Neuronal stem cell (in vitro differentiated cells): ENCODE measurements around the gene HSDL1.
A peak's percentile ranks its signal among the peaks of the same experiment; 100 is the strongest.

Source experiments
- DNase-seq: peaks from one replicate; pipeline ENCODE4 v3.0.0-alpha.2; 2013; ENCODE audit warnings: low spot score
- H2AFZ ChIP-seq: one replicate; pipeline ENCODE4 v1.6.1; 2013; ENCODE audit warnings: mild to moderate bottlenecking, low read length, inconsistent platforms
- H2AK5ac ChIP-seq: 2 replicates; pipeline ENCODE4 v1.6.1; 2013; ENCODE audit warnings: low read depth, mild to moderate bottlenecking, inconsistent platforms, low read length, moderate library complexity, mixed read lengths
- H2BK120ac ChIP-seq: 2 replicates; pipeline ENCODE4 v1.6.1; 2013; ENCODE audit warnings: low read depth, mild to moderate bottlenecking, inconsistent platforms, low read length, moderate library complexity, mixed read lengths
- H2BK12ac ChIP-seq: one replicate; pipeline ENCODE4 v1.6.1; 2013; ENCODE audit warnings: low read length, inconsistent platforms
- H2BK15ac ChIP-seq: 2 replicates; pipeline ENCODE4 v1.6.1; 2013; ENCODE audit warnings: mild to moderate bottlenecking, low read length, inconsistent platforms, mixed read lengths
- H2BK5ac ChIP-seq: one replicate; pipeline ENCODE4 v1.6.1; 2013; ENCODE audit warnings: inconsistent platforms, mild to moderate bottlenecking, low read length, moderate library complexity
- H3K14ac ChIP-seq: one replicate; pipeline ENCODE4 v1.6.1; 2013; ENCODE audit warnings: low read length, inconsistent platforms
- H3K18ac ChIP-seq: 2 replicates; pipeline ENCODE4 v1.6.1; 2013; ENCODE audit warnings: low read length, inconsistent platforms
- H3K23ac ChIP-seq: 2 replicates; pipeline ENCODE4 v1.6.1; 2013; ENCODE audit warnings: low read depth, mild to moderate bottlenecking, mixed read lengths, low read length, inconsistent platforms; ENCODE audit not compliant: poor library complexity
- H3K27ac ChIP-seq: replicated peaks from 3 replicates; pipeline ENCODE4 v1.5.1; 2013; ENCODE audit warnings: low read length, inconsistent platforms
- H3K27me3 ChIP-seq, 3 experiments: 2 replicates each; pipeline ENCODE4 v1.6.1; 2013; ENCODE audit warnings: low read length in 3 of 3, mild to moderate bottlenecking in 2 of 3, inconsistent platforms in 1 of 3, low read depth in 1 of 3, mixed read lengths in 1 of 3, moderate library complexity in 1 of 3; ENCODE audit not compliant: control insufficient read depth in 3 of 3, insufficient read depth in 3 of 3
- H3K36me3 ChIP-seq, 2 donors: replicated peaks in 1 of 2; 2 replicates each; pipeline ENCODE4 v1.6.1; 2013; ENCODE audit warnings: low read length in 2 of 2; ENCODE audit not compliant: control insufficient read depth in 2 of 2, insufficient read depth in 2 of 2
- H3K4ac ChIP-seq: 2 replicates; pipeline ENCODE4 v1.6.1; 2013; ENCODE audit warnings: inconsistent platforms, mild to moderate bottlenecking, low read length, moderate library complexity
- H3K4me1 ChIP-seq, 2 donors: 1 replicate in 1 of 2; 2 replicates in 1 of 2; pipeline ENCODE4 v1.6.1; 2013; ENCODE audit warnings: low read length in 2 of 2, low read depth in 1 of 2; ENCODE audit not compliant: control insufficient read depth in 2 of 2, insufficient read depth in 1 of 2
- H3K4me2 ChIP-seq: one replicate; pipeline ENCODE4 v1.6.1; 2013; ENCODE audit warnings: mild to moderate bottlenecking, low read length, inconsistent platforms; ENCODE audit not compliant: insufficient read depth, poor library complexity, severe bottlenecking
- H3K4me3 ChIP-seq, 2 donors: 2 replicates each; pipeline ENCODE4 v1.5.1; 2013; ENCODE audit warnings: low read length in 2 of 2, mild to moderate bottlenecking in 2 of 2, inconsistent platforms in 1 of 2, moderate library complexity in 1 of 2
- H3K79me1 ChIP-seq: one replicate; pipeline ENCODE4 v1.6.1; 2013; ENCODE audit warnings: low read depth, mild to moderate bottlenecking, inconsistent platforms, low read length, moderate library complexity
- H3K9ac ChIP-seq: one replicate; pipeline ENCODE4 v1.6.1; 2013; ENCODE audit warnings: mild to moderate bottlenecking, low read depth, low read length, inconsistent platforms; ENCODE audit not compliant: poor library complexity
- H3K9me3 ChIP-seq, 2 donors: replicated peaks in 1 of 2; 2 replicates each; pipeline versions ENCODE3 to v1.6.1; 2013; ENCODE audit warnings: low read length in 2 of 2, mild to moderate bottlenecking in 2 of 2, inconsistent platforms in 1 of 2, low read depth in 1 of 2, mixed read lengths in 1 of 2, moderate library complexity in 1 of 2; ENCODE audit not compliant: control insufficient read depth in 2 of 2, insufficient read depth in 1 of 2
- H4K8ac ChIP-seq: one replicate; pipeline ENCODE4 v1.6.1; 2013; ENCODE audit warnings: low read depth, mild to moderate bottlenecking, inconsistent platforms, low read length, moderate library complexity
- H4K91ac ChIP-seq: one replicate; pipeline ENCODE4 v1.6.1; 2013; ENCODE audit warnings: low read length, low read depth, mild to moderate bottlenecking, inconsistent platforms; ENCODE audit not compliant: poor library complexity
- WGBS, 2 donors: extraction: QIAGEN DNeasy Blood & Tissue Kit; methylation state at CpG; one replicate each; pipeline ENCODE4 v1.1.7; 2013; ENCODE audit warnings: missing lambda C conversion rate in 2 of 2, mixed read lengths in 1 of 2; ENCODE audit not compliant: insufficient read length in 2 of 2, insufficient replicate concordance in 1 of 2; ENCODE audit errors: extremely low coverage in 2 of 2; 5-methylcytosine and 5-hydroxymethylcytosine counted together

Gene HSDL1

DNA sequence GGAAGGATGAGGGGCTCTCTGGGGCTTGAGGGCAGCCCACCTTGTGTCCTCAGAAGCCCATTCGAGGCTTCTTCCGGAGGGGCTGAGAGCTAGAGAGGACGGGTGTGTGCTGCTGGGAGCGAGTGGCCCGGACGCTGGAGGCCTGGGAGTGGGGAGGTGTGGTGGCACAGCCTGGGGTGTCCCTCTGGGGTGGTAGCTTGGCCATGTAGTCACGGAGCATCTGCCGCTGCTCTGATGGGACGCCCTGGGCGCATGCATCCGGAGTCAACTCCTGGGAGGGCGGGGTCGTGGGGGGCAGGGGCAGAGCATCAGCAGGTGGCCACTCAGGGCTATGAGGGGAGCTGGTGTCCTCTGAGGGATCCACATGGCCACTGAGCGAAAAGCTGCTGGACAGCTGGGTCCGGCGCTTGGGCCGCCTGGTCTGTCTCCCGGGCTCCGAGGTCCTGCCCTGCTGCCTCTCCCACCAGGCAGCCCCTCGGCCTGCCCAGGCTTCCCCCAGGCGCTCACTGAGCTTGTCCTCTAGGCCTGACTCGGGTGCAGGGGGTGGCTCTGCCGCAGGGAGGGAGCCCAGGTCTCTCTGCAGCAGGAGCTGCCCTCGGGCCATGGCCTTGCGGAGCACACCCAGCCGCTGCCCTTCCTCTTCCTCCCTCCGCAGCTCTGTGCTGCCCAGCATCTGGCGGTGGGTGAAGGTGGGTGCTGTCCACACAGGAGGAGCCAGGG is 34.1 kb upstream of the HSDL1 start:
- no peaks in the 10 kb centered on the region for H3K27me3 ChIP-seq
- H2BK120ac ChIP-seq, result no peak overlapping the region
- H2AFZ ChIP-seq, result no peak overlapping the region
- H3K4ac ChIP-seq, result no peak overlapping the region
- no peak overlapping the region for H3K18ac ChIP-seq
- no peak overlapping the region for H3K14ac ChIP-seq
- no peak overlapping the region for H3K4me3 ChIP-seq
- H4K8ac ChIP-seq, result no peak overlapping the region
- no peak overlapping the region for H3K4me2 ChIP-seq
- H3K9ac ChIP-seq, result peak overlapping the region; percentile 21
- no peak overlapping the region for H3K23ac ChIP-seq
- H3K27ac ChIP-seq, result no peak overlapping the region
- H2BK15ac ChIP-seq, result no peak overlapping the region
- H2AK5ac ChIP-seq, result no peak overlapping the region
- no peak for DNase-seq
- H3K9me3 ChIP-seq, result no peaks in the 10 kb centered on the region
- WGBS, 2 donors, result no CpG with 5 or more reads among the region's 28 CpGs
- H3K79me1 ChIP-seq, result peaks cover 6% of the 10 kb centered on the region
- H3K4me1 ChIP-seq, result peaks cover 0 to 15% of the 10 kb centered on the region in 2 donors
- no peak overlapping the region for H4K91ac ChIP-seq
- H3K36me3 ChIP-seq, result peaks cover 42 to 67% of the 10 kb centered on the region in 2 donors
- H2BK12ac ChIP-seq, result no peak overlapping the region
- H2BK5ac ChIP-seq, result no peak overlapping the region

- H3K4ac ChIP-seq, result no peak overlapping the region
- H3K27ac ChIP-seq, result no peak overlapping the region
- no peaks in the 10 kb centered on the region for H3K9me3 ChIP-seq
- no peak overlapping the region for H2BK15ac ChIP-seq
- H4K8ac ChIP-seq, result no peak overlapping the region
- no peak overlapping the region for H2BK120ac ChIP-seq
- no peak overlapping the region for H3K23ac ChIP-seq
- H3K36me3 ChIP-seq, result peaks cover 36 to 59% of the 10 kb centered on the region in 2 donors
- DNase-seq, result no peak
- peaks cover 4% of the 10 kb centered on the region for H3K79me1 ChIP-seq
- no CpG with 5 or more reads among the region's 15 CpGs for WGBS, 2 donors
- H3K18ac ChIP-seq, result no peak overlapping the region
- H3K4me1 ChIP-seq, result peaks cover 0 to 15% of the 10 kb centered on the region in 2 donors
- no peak overlapping the region for H2BK5ac ChIP-seq
- H3K9ac ChIP-seq, result no peak overlapping the region
- H3K4me2 ChIP-seq, result no peak overlapping the region
- H3K4me3 ChIP-seq, result no peak overlapping the region
- no peak overlapping the region for H2AK5ac ChIP-seq
- no peak overlapping the region for H2BK12ac ChIP-seq
- H4K91ac ChIP-seq, result no peak overlapping the region
- no peak overlapping the region for H3K14ac ChIP-seq
- H2AFZ ChIP-seq, result no peak overlapping the region
- H3K27me3 ChIP-seq, result no peaks in the 10 kb centered on the region
Measured at GRCh38 chr16:84178146-84178765, 33.3 kb upstream of the HSDL1 start.

- no peak overlapping the region for H2BK5ac ChIP-seq
- H3K14ac ChIP-seq, result no peak overlapping the region
- peaks cover 30 to 53% of the 10 kb centered on the region in 2 donors for H3K36me3 ChIP-seq
- no peaks in the 10 kb centered on the region for H3K9me3 ChIP-seq
- no peak overlapping the region for H3K27ac ChIP-seq
- H3K23ac ChIP-seq, result no peak overlapping the region
- H2BK12ac ChIP-seq, result no peak overlapping the region
- no peak overlapping the region for H3K4me3 ChIP-seq
- H3K4me2 ChIP-seq, result no peak overlapping the region
- no peak for DNase-seq
- H2BK120ac ChIP-seq, result no peak overlapping the region
- no peak overlapping the region for H3K9ac ChIP-seq
- no peak overlapping the region for H3K4ac ChIP-seq
- no peak overlapping the region for H4K91ac ChIP-seq
- no peak overlapping the region for H2AFZ ChIP-seq
- H4K8ac ChIP-seq, result no peak overlapping the region
- H2AK5ac ChIP-seq, result no peak overlapping the region
- no peak overlapping the region for H2BK15ac ChIP-seq
- H3K27me3 ChIP-seq, result no peaks in the 10 kb centered on the region
- peaks cover 0 to 15% of the 10 kb centered on the region in 2 donors for H3K4me1 ChIP-seq
- peaks cover 3% of the 10 kb centered on the region for H3K79me1 ChIP-seq
- no peak overlapping the region for H3K18ac ChIP-seq
- no CpG with 5 or more reads among the region's 9 CpGs for WGBS, 2 donors
Measured at GRCh38 chr16:84177741-84178073, 32.7 kb upstream of the HSDL1 start.

GRCh38 chr16:84176192-84177053 is 31.4 kb upstream of the HSDL1 start:
- Histone ChIP-seq H3K4me1 (peaks cover 0 to 15% of the 10 kb centered on the region in 2 donors), H3K4ac (no peak overlapping the region), H3K14ac (no peak overlapping the region), H3K18ac (no peak overlapping the region), H4K91ac (no peak overlapping the region), H3K27me3 (no peaks in the 10 kb centered on the region), H3K27ac (peak overlapping the region; percentile 28), H4K8ac (no peak overlapping the region), H3K23ac (peak overlapping the region; percentile 81), H2BK120ac (no peak overlapping the region), H3K36me3 (peaks cover 22 to 40% of the 10 kb centered on the region in 2 donors), H3K4me2 (no peak overlapping the region), H2BK15ac (no peak overlapping the region), H3K79me1 (peaks cover 3% of the 10 kb centered on the region), H2AFZ (peak overlapping the region; percentile 51), H3K9ac (no peak overlapping the region), H2BK5ac (peak overlapping the region; percentile 32), H2BK12ac (no peak overlapping the region), H2AK5ac (peak overlapping the region; percentile 65), H3K9me3 (no peaks in the 10 kb centered on the region), H3K4me3 (no peak overlapping the region)
- WGBS, 2 donors, result no CpG with 5 or more reads among the region's 18 CpGs
- DNase-seq, result no peak
